K562 (cell line): ENCODE data around the gene ZNF236. TPM values are rescaled to one million over a fixed set of nuclear protein-coding genes. Genes with fewer than 3 reads are reported as not detected.

Source experiments
- ATAC-seq: fragments of 200-7000 bp; cut with Tn5 transposase; 3 replicates; pipeline ENCODE4 v1.9.1; 2020; ENCODE audit warnings: moderate library complexity
- BruUV-seq: library from RNA; stranded (reverse); fragments of 400-500 nt; replicated peaks from 2 replicates; lab custom pipeline; 2021; lab: Mats Ljungman, UMichigan
- CTCF ChIA-PET: fragments of 300-600 bp; formaldehyde crosslinking; extraction: SDS; loops from one replicate; lab custom pipeline; 2021; ENCODE audit warnings: low intra/inter-chr PET ratio; lab: Yijun Ruan, JAX
- POLR2A ChIA-PET: fragments of 300-600, 350-650 bp; sonication (Branson Sonifier 250); formaldehyde crosslinking; extraction: SDS; loops from one replicate; lab custom pipeline; 2021; ENCODE audit warnings: antibody characterized with exemption, inconsistent platforms; lab: Yijun Ruan, JAX
- DNase-seq, 4 experiments: peaks; one replicate each; pipeline versions ENCODE4 v3.0.0 to v3.0.0-alpha.2; 2011 to 2018; ENCODE audit warnings: low spot score in 3 of 4, mixed read lengths in 3 of 4; ENCODE audit errors: extremely low read depth in 1 of 4
- FAIRE-seq: peaks from 2 replicates; lab custom pipeline; 2011; peaks lifted over from hg19 to GRCh38; lab: Jason Lieb, UNC
- H2AFZ ChIP-seq: 2 replicates; pipeline ENCODE4 v1.6.0; 2011; ENCODE audit warnings: low read depth, low read length, control low read depth, inconsistent platforms
- H3K27ac ChIP-seq: fragments of 200-600 bp; 3 replicates; pipeline ENCODE4 v1.8.0; 2011; ENCODE audit warnings: low read depth, mild to moderate bottlenecking, control low read depth, inconsistent platforms, low read length, moderate library complexity, mixed read lengths; ENCODE audit errors: extremely low read depth
- H3K27me3 ChIP-seq, 2 experiments: fragments of 300-600 bp in 1 of 2; 2 replicates in 1 of 2; 3 replicates in 1 of 2; pipeline versions ENCODE4 v1.6.0 to v1.8.0; 2011; ENCODE audit warnings: inconsistent platforms in 2 of 2, low read length in 2 of 2, mild to moderate bottlenecking in 1 of 2, mixed read lengths in 1 of 2, moderate library complexity in 1 of 2; ENCODE audit not compliant: control insufficient read depth in 2 of 2, insufficient read depth in 2 of 2
- H3K36me3 ChIP-seq: fragments of 300-600 bp; 3 replicates; pipeline ENCODE4 v1.8.0; 2011; ENCODE audit warnings: mild to moderate bottlenecking, low read length, inconsistent platforms; ENCODE audit not compliant: control insufficient read depth, insufficient read depth
- H3K4me1 ChIP-seq, 2 experiments: fragments of 200-600 bp in 1 of 2; replicated peaks in 1 of 2; 2 replicates in 1 of 2; 3 replicates in 1 of 2; pipeline versions ENCODE4 v1.5.1 to v1.8.0; 2011; ENCODE audit warnings: inconsistent platforms in 2 of 2, low read length in 2 of 2, mild to moderate bottlenecking in 1 of 2, mixed read lengths in 1 of 2, moderate library complexity in 1 of 2; ENCODE audit not compliant: control insufficient read depth in 2 of 2, insufficient read depth in 2 of 2
- H3K4me2 ChIP-seq: 2 replicates; pipeline ENCODE4 v1.6.1; 2011; ENCODE audit warnings: low read length, control low read depth, inconsistent platforms, mixed read lengths; ENCODE audit not compliant: insufficient read depth
- H3K4me3 ChIP-seq: fragments of 200-600 bp; sonication (generic), shearing (Covaris generic); 2 replicates; pipeline ENCODE4 v1.5.1; 2016; ENCODE audit warnings: control low read depth, inconsistent platforms
- H3K79me2 ChIP-seq: fragments of 200-600 bp; 3 replicates; pipeline ENCODE4 v1.8.0; 2011; ENCODE audit warnings: low read length, inconsistent platforms; ENCODE audit not compliant: control insufficient read depth, insufficient read depth
- H3K9ac ChIP-seq, 2 experiments: 2 replicates each; pipeline versions ENCODE4 v1.6.0 to v1.6.1; 2011; ENCODE audit warnings: low read depth in 2 of 2, low read length in 2 of 2, control low read depth in 1 of 2, inconsistent platforms in 1 of 2, mild to moderate bottlenecking in 1 of 2, mixed read lengths in 1 of 2; ENCODE audit not compliant: insufficient read depth in 1 of 2
- H3K9me1 ChIP-seq: one replicate; pipeline ENCODE4 v1.6.0; 2011; ENCODE audit warnings: inconsistent platforms, mild to moderate bottlenecking, low read length, moderate library complexity; ENCODE audit not compliant: control insufficient read depth, insufficient read depth
- H3K9me3 ChIP-seq: replicated peaks from 2 replicates; pipeline ENCODE4 v1.5.1; 2011; ENCODE audit warnings: low read depth, low read length, inconsistent platforms; ENCODE audit not compliant: control insufficient read depth, insufficient read depth
- H4K20me1 ChIP-seq: replicated peaks from 2 replicates; pipeline ENCODE4 v1.6.1; 2011; ENCODE audit warnings: low read length, inconsistent platforms, mixed read lengths; ENCODE audit not compliant: control insufficient read depth, insufficient read depth
- ARID1B ChIP-seq: fragments of 450-650 bp; IDR thresholded peaks from 2 replicates; pipeline ENCODE4 v1.6.1; 2016; ENCODE audit warnings: antibody characterized with exemption, mild to moderate bottlenecking, inconsistent platforms
- ARID3B ChIP-seq: fragments of 250-450 bp; sonication (Bioruptor Pico); IDR thresholded peaks from 2 replicates; pipeline ENCODE4 v1.4.0; 2020; ENCODE audit warnings: borderline replicate concordance
- CTCF ChIP-seq, 3 experiments: IDR thresholded peaks in 2 of 3; conservative IDR thresholded peaks in 1 of 3; 2 replicates each; pipeline ENCODE4 v1.5.1; 2011 to 2012; ENCODE audit warnings: low read length in 3 of 3, mild to moderate bottlenecking in 3 of 3, control low read depth in 2 of 3, improper control_type of control experiment in 1 of 3, inconsistent platforms in 1 of 3, low read depth in 1 of 3, mixed read lengths in 1 of 3, moderate library complexity in 1 of 3; ENCODE audit not compliant: insufficient read depth in 2 of 3
- REST ChIP-seq, 2 experiments: fragments of 450-650 bp; formaldehyde crosslinking in 1 of 2; IDR thresholded peaks; 2 replicates each; pipeline versions ENCODE4 v1.4.0 to v1.6.1; 2014 to 2020; ENCODE audit warnings: mild to moderate bottlenecking in 2 of 2, borderline replicate concordance in 1 of 2, low read depth in 1 of 2
- ZBTB43 ChIP-seq: sonication (generic); formaldehyde crosslinking; IDR thresholded peaks from 2 replicates; pipeline ENCODE4 v1.8.0; 2023; ENCODE audit warnings: mild to moderate bottlenecking, missing genetic modification reagents
- WGBS: fragments of 100-300 bp; shearing (Covaris generic); methylation state at CpG from one replicate; pipeline ENCODE4 v1.1.6; 2016; ENCODE audit warnings: low coverage, mixed read lengths; ENCODE audit not compliant: insufficient coverage; ENCODE audit errors: missing lambda C conversion rate; 5-methylcytosine and 5-hydroxymethylcytosine counted together
- in situ Hi-C: fragments of 300-500 bp; cut with MboI; formaldehyde crosslinking; loops from 4 replicates; pipeline ENCODE4 v1.15.0; 2018; ENCODE audit warnings: inconsistent platforms, mixed read lengths
- intact Hi-C: fragments of 100-400 bp; cut with micrococcal nuclease; formaldehyde crosslinking; loops from 2 replicates; pipeline ENCODE4 v1.14.2; 2022
- polyA plus RNA-seq, 8 experiments: library from polyadenylated mRNA; depleted of rRNA in 4 of 8; stranded (reverse) in 5 of 8; unstranded in 3 of 8; fragments of >200 nt; fragmentation: Nextera tagmentation in 2 of 8; fragmentation: Illumina TruSeq in 1 of 8; extraction: Ambion mirVana in 2 of 8; extraction: Trizol in 1 of 8; gene quantifications; 2 replicates each; pipeline versions ENCODE4 v1.2.1 to v1.2.3, GENCODE V29; 2011 to 2014; ENCODE audit warnings: inconsistent platforms in 1 of 8, missing spikeins in 1 of 8
- total RNA-seq, 7 experiments: library from RNA; depleted of rRNA in 6 of 7; stranded (reverse); fragments of >200 nt in 6 of 7; fragmentation: Illumina TruSeq in 2 of 7; extraction: Trizol in 2 of 7; gene quantifications; 2 replicates each; pipeline versions ENCODE4 v1.2.1 to v1.2.3, GENCODE V29; 2011 to 2021; ENCODE audit warnings: low replicate concordance in 1 of 7

ZNF236 gene
- total and polyA plus RNA-seq, 9 of the 15 experiments (the other 6 are each of a cell fraction or from before 2014, with no cell fraction given) = 0.35 to 8.7 (median 3.4) TPM

GRCh38 chr18:76803814-76804213 is 18.5 kb upstream of the ZNF236 start (continued):
- TF ChIP-seq REST (IDR thresholded peaks at IDR 0.05; ENCODE audit: borderline replicate concordance) (peak; percentile 23; the same call in 1 of the 2 replicates), REST (CRISPR knock-in tag; IDR thresholded peaks at IDR 0.05; ENCODE audit: low read depth) (no peak)
- TF ChIP-seq, all 486 proteins: peak for 8

- FAIRE-seq = no peak
- no peak for TF ChIP-seq ARID1B
- TF ChIP-seq CTCF (IDR thresholded peaks at IDR 0.05 in 2 of 3, conservative IDR thresholded peaks at IDR 0.05 in 1 of 3; ENCODE audit: insufficient read depth in 2 of 3, low read depth in 1 of 3, low read length in 3 of 3) = peak in 1 of 3 experiments; percentile 7; a peak in 1 of 6 replicates
- TF ChIP-seq ZBTB43 (CRISPR knock-in tag) = no peak
- TF ChIP-seq ARID3B (CRISPR knock-in tag) = no peak
Measured at GRCh38 chr18:76805221-76805620, 17.1 kb upstream of the ZNF236 start.

More at GRCh38 chr18:76805221-76805620, 17.1 kb upstream of the ZNF236 start:
- H3K79me2 ChIP-seq = no peaks in the 10 kb centered on the region
- ChIA-PET CTCF (no interaction called here), POLR2A (no interaction called here)
- H4K20me1 ChIP-seq = no peaks in the 10 kb centered on the region
- no TSS peak for BruUV-seq
- no peak for ATAC-seq
- no peak overlapping the region for H2AFZ ChIP-seq
- H3K36me3 ChIP-seq = no peaks in the 10 kb centered on the region
- intact Hi-C loops (no loop called here), in situ Hi-C loops (loop anchor here (5.0 kb wide), 1 partner anchor 177 kb away; no protein-coding TSS in a partner anchor)
- H3K4me3 ChIP-seq = no peak overlapping the region
- peaks cover 0 to 14% of the 10 kb centered on the region in 2 experiments; a peak in 3 of 5 replicates for H3K4me1 ChIP-seq
- H3K4me2 ChIP-seq = no peak overlapping the region
- no peak overlapping the region for H3K27ac ChIP-seq
- H3K9me3 ChIP-seq = no peaks in the 10 kb centered on the region
- DNase-seq = peak in 1 of 4 experiments; percentile 17
- 0 out of 5 replicates have a peak, but pooled peaks cover 0 to 5% of the 10 kb centered on the region in 2 experiments for H3K27me3 ChIP-seq
- WGBS = 26% methylated on average over 7 of the region's 7 CpGs
- H3K9ac ChIP-seq = no peak overlapping the region
- H3K9me1 ChIP-seq = no peaks in the 10 kb centered on the region
